ENCODE data around the gene SLC10A7.

DNA sequence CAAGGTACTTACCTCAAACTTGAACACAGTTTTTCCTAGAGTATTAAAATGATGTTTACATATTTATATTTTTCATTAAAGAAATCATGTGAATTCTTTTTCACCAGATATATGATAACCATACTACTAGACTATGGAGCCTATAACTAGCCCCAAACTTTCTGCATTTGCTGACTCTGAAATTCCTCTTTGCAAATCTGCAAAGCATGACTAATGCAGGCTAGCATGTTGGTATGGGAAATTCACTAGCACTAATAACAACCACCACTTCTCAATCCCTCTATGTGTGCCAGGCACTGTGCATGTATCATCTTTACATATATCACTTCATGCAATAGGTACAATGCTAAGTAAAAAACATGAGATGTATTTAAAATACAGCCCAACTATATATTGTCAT lies 51.1 kb downstream of the SLC10A7 start:
- TF ChIP-seq, protein P1, sequence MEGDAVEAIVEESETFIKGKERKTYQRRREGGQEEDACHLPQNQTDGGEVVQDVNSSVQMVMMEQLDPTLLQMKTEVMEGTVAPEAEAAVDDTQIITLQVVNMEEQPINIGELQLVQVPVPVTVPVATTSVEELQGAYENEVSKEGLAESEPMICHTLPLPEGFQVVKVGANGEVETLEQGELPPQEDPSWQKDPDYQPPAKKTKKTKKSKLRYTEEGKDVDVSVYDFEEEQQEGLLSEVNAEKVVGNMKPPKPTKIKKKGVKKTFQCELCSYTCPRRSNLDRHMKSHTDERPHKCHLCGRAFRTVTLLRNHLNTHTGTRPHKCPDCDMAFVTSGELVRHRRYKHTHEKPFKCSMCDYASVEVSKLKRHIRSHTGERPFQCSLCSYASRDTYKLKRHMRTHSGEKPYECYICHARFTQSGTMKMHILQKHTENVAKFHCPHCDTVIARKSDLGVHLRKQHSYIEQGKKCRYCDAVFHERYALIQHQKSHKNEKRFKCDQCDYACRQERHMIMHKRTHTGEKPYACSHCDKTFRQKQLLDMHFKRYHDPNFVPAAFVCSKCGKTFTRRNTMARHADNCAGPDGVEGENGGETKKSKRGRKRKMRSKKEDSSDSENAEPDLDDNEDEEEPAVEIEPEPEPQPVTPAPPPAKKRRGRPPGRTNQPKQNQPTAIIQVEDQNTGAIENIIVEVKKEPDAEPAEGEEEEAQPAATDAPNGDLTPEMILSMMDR (IDR thresholded peaks at IDR 0.05; ENCODE audit: low read length), result no peak
- TF ChIP-seq EZH2 (optimal IDR thresholded peaks at IDR 0.05; ENCODE audit: low read depth, low read length), result no peak
